Activated CD8-positive, alpha-beta memory T cell treated with anti-CD3 and anti-CD28 coated beads, Interleukin-2, amount 50 U/mL, for 48 hours (primary cell): ENCODE measurements around the gene GPHN.
"Not testable (repeated sequence)": the region's sequence is repeated elsewhere in the genome, so short reads cannot be mapped to it uniquely, and the experiment has no call there.

Experiments
- DNase-seq: peaks from one replicate; pipeline ENCODE4 v3.0.0-alpha.2; 2020

GPHN gene

GRCh38 chr14:66974397-66975025 lies 466.6 kb downstream of the GPHN start:
- DNase-seq, result no peak

- DNase-seq, result no peak
These were observed 467.3 kb downstream of the GPHN start for GRCh38 chr14:66975251-66975650.

- no peak for DNase-seq
These were observed 471.4 kb downstream of the GPHN start for GRCh38 chr14:66979101-66979974.

- DNase-seq, result no peak
These were observed 474.3 kb downstream of the GPHN start for GRCh38 chr14:66982247-66982646.

- DNase-seq, result no peak
These were observed 484.8 kb downstream of the GPHN start for GRCh38 chr14:66992776-66993175.

GRCh38 chr14:66993512-66993911 lies 485.6 kb downstream of the GPHN start:
- DNase-seq, result no peak

- DNase-seq, result no peak
These were observed 490.1 kb downstream of the GPHN start for GRCh38 chr14:66998013-66998412.

- DNase-seq, result no peak
These were observed 492.0 kb downstream of the GPHN start for GRCh38 chr14:66999978-67000377.

- DNase-seq, result no peak
These were observed 495.2 kb downstream of the GPHN start for GRCh38 chr14:67002994-67003753.

GRCh38 chr14:67004521-67004920 lies 496.6 kb downstream of the GPHN start:
- no peak for DNase-seq

GRCh38 chr14:67010602-67011001 lies 502.7 kb downstream of the GPHN start:
- no peak for DNase-seq

GRCh38 chr14:67016856-67017255 lies 508.9 kb downstream of the GPHN start:
- no peak for DNase-seq

GRCh38 chr14:67018720-67019119 lies 510.8 kb downstream of the GPHN start:
- DNase-seq, result no peak

- DNase-seq, result no peak
These were observed 511.8 kb downstream of the GPHN start for GRCh38 chr14:67019796-67020195.

- DNase-seq, result no peak
These were observed 524.2 kb downstream of the GPHN start for GRCh38 chr14:67031920-67032774.

GRCh38 chr14:67045440-67045839 lies 537.5 kb downstream of the GPHN start:
- DNase-seq, result no peak

- DNase-seq, result no peak
These were observed 542.9 kb downstream of the GPHN start for GRCh38 chr14:67050896-67051295.

GRCh38 chr14:67056684-67057083 lies 548.7 kb downstream of the GPHN start:
- DNase-seq, result no peak

- no peak for DNase-seq
These were observed 551.6 kb downstream of the GPHN start for GRCh38 chr14:67059596-67059995.

GRCh38 chr14:67060546-67060945 lies 552.6 kb downstream of the GPHN start:
- DNase-seq, result no peak

GRCh38 chr14:67067070-67067814 lies 559.3 kb downstream of the GPHN start:
- DNase-seq, result not testable (repeated sequence)

- no peak for DNase-seq
These were observed 560.3 kb downstream of the GPHN start for GRCh38 chr14:67068251-67068650.
